DND-41 (cell line): ENCODE data around the gene GINS2.

Experiments
- EZH2 ChIP-seq: IDR thresholded peaks from 3 replicates; pipeline ENCODE4 v1.6.1; 2012; ENCODE audit warnings: borderline replicate concordance, low read depth, mild to moderate bottlenecking, moderate library complexity, low read length, inconsistent platforms; ENCODE audit not compliant: severe bottlenecking
- TF ChIP-seq, protein P1 (sequence below): IDR thresholded peaks from 2 replicates; pipeline ENCODE4 v1.5.1; 2012; ENCODE audit warnings: borderline replicate concordance, low read length, moderate library complexity, mild to moderate bottlenecking; ENCODE audit not compliant: poor library complexity, severe bottlenecking; ENCODE audit errors: extremely low read depth

DNA sequence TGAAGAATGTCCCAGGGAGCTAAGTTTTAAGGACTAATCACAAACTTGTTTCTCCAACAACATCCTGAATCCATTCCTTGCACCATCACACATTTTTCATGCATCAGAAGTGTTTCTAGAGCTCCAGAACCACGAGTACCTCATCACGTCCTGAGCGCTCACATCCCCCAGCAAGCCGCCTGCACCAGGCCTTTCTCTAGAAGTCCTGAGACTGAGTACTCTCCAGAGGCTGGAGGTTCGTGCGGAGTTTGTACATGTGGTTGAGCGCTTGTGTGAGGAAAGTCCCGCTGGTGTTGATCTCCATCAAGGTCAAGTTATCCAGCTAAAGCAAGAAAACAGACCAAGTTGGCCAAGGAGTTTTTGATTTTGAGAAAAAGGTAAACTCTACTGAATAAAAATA lies 10.7 kb downstream of the GINS2 start:
- TF ChIP-seq, protein P1, sequence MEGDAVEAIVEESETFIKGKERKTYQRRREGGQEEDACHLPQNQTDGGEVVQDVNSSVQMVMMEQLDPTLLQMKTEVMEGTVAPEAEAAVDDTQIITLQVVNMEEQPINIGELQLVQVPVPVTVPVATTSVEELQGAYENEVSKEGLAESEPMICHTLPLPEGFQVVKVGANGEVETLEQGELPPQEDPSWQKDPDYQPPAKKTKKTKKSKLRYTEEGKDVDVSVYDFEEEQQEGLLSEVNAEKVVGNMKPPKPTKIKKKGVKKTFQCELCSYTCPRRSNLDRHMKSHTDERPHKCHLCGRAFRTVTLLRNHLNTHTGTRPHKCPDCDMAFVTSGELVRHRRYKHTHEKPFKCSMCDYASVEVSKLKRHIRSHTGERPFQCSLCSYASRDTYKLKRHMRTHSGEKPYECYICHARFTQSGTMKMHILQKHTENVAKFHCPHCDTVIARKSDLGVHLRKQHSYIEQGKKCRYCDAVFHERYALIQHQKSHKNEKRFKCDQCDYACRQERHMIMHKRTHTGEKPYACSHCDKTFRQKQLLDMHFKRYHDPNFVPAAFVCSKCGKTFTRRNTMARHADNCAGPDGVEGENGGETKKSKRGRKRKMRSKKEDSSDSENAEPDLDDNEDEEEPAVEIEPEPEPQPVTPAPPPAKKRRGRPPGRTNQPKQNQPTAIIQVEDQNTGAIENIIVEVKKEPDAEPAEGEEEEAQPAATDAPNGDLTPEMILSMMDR: no peak
- TF ChIP-seq EZH2: no peak
